Left lung (tissue), 10 donors: ENCODE data around the gene SMARCA2. TPM values are rescaled to one million over a fixed set of nuclear protein-coding genes. Genes with fewer than 3 reads are reported as not detected.
A peak's percentile ranks its signal among the peaks of the same experiment; 100 is the strongest.

ENCODE experiments used
- ATAC-seq: fragments of 200-7000 bp; cut with Tn5 transposase; one replicate; pipeline ENCODE4 v1.9.1; 2020; ENCODE audit warnings: moderate library complexity
- DNase-seq, 4 donors: peaks; one replicate each; pipeline ENCODE4 v3.0.0-alpha.2; 2013 to 2020
- H3K27ac ChIP-seq, 2 donors: fragments of 200-600 bp; sonication (generic) in 1 of 2; one replicate each; pipeline versions ENCODE4 v1.5.0 to v1.8.0; 2020 to 2021
- H3K27me3 ChIP-seq, 2 donors: fragments of 200-600 bp; sonication (generic) in 1 of 2; one replicate each; pipeline versions ENCODE4 v1.5.0 to v1.8.0; 2020 to 2021
- H3K36me3 ChIP-seq, 2 donors: fragments of 200-600 bp; sonication (generic) in 1 of 2; one replicate each; pipeline versions ENCODE4 v1.5.0 to v1.8.0; 2020 to 2021
- H3K4me1 ChIP-seq, 2 donors: fragments of 200-600 bp; one replicate each; pipeline ENCODE4 v1.8.0; 2021
- H3K4me3 ChIP-seq, 2 donors: fragments of 200-600 bp; sonication (generic) in 1 of 2; one replicate each; pipeline versions ENCODE4 v1.5.0 to v1.8.0; 2020 to 2021; ENCODE audit warnings: mild to moderate bottlenecking in 1 of 2
- H3K9me3 ChIP-seq, 2 donors: fragments of 200-600 bp; sonication (generic) in 1 of 2; one replicate each; pipeline versions ENCODE4 v1.5.0 to v1.8.0; 2020 to 2021
- intact Hi-C, 2 donors: fragments of 100-400 bp; cut with DNase I; formaldehyde crosslinking; loops; one replicate each; pipeline versions ENCODE4 v1.11.2 to v1.14.2; 2022
- polyA plus RNA-seq, 6 donors: library from polyadenylated mRNA; unstranded; fragments of 120-200 nt; gene quantifications; one replicate each; pipeline ENCODE4 v1.2.1, GENCODE V29; 2013; ENCODE audit not compliant: insufficient read length in 6 of 6
- total RNA-seq, 2 donors: library from RNA; stranded (reverse); fragmentation: NEBNext Ultra II Directional; extraction: Animal tissue kit (Norgen Biotek cat#: 25700); gene quantifications; one replicate each; pipeline ENCODE4 v1.2.1, GENCODE V29; 2021
- TF ChIP-seq, protein P1 (sequence below), 2 donors: fragments of 200-600 bp; sonication (generic) in 1 of 2; IDR thresholded peaks; one replicate each; pipeline versions ENCODE4 v1.5.0 to v1.8.0; 2021; ENCODE audit warnings: antibody characterized with exemption in 2 of 2
- donor health status: DM: no; HTN: yes; CAD: no.
- donor health status: DM: no; HTN: no; CAD: no.

Gene SMARCA2
- total and polyA plus RNA-seq, 8 donors = 110 to 207 (median 152) TPM

DNA sequence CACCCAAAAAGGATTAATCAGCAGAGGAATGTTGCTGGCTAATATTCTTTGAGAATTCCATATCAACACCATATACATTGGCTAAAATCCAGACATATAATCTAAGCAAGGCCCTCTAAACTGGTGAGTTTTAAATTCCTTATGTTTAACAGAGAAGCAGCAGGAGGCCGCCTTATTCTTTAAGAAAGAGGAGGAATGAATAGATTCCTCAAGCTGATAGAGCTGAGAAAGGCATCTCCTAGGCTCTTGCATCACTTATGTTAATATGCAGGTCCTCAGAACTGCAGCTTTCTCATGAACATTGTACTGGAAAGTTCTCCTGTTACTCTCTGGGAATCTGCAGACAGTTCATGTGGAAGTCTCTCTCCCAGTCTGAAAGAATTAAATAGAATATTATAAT, 20.1 kb upstream of the SMARCA2 start:
- intact Hi-C loops = no loop called here
- Histone ChIP-seq H3K9me3 (no peaks in the 10 kb centered on the region), H3K4me1 (no peaks in the 10 kb centered on the region), H3K27ac (no peak overlapping the region), H3K27me3 (no peaks in the 10 kb centered on the region), H3K4me3 (no peak overlapping the region), H3K36me3 (no peaks in the 10 kb centered on the region)
- TF ChIP-seq, protein P1, sequence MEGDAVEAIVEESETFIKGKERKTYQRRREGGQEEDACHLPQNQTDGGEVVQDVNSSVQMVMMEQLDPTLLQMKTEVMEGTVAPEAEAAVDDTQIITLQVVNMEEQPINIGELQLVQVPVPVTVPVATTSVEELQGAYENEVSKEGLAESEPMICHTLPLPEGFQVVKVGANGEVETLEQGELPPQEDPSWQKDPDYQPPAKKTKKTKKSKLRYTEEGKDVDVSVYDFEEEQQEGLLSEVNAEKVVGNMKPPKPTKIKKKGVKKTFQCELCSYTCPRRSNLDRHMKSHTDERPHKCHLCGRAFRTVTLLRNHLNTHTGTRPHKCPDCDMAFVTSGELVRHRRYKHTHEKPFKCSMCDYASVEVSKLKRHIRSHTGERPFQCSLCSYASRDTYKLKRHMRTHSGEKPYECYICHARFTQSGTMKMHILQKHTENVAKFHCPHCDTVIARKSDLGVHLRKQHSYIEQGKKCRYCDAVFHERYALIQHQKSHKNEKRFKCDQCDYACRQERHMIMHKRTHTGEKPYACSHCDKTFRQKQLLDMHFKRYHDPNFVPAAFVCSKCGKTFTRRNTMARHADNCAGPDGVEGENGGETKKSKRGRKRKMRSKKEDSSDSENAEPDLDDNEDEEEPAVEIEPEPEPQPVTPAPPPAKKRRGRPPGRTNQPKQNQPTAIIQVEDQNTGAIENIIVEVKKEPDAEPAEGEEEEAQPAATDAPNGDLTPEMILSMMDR (IDR thresholded peaks at IDR 0.05) = no peak
- no peak for DNase-seq
- no peak for ATAC-seq

DNA sequence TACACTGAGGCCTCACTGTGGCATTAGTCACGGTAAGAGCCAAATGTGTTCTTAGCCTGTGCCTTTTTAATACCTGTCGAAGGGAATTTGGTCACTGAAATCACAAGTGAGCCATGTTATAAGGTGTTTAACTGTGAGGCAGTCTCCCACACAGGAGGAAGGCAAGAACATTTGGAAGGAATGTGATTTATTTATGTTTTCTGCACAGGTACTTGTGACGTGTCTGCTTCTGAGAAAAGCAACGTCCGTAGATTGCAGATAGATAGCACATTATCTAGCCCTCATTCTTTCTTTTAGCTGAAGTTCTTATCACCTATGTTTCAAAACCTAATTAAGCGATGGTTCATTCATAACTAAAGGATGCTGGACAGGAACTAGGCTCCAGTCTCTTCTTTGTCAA, 19.0 kb upstream of the SMARCA2 start:
- H3K4me1 ChIP-seq = no peaks in the 10 kb centered on the region

DNA sequence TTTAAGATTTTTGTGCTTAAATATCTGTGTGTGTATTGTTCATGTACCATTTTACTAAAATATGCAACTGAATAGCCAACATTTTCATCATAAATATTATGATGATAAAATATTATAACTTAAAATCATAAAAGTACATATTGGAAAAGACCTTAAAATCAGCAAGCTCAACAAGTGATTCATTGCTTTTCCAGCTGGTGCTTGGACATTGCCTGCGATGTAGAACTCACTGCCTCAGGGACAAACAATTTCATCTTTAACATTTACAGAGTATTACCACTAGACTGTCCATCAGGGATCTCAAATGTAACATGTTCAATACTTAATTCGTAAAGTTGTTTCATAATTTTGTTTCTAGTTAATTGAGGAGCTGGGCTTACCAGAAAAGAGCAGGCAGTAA, 17.5 kb upstream of the SMARCA2 start:
- Histone ChIP-seq H3K4me1 (no peaks in the 10 kb centered on the region), H3K9me3 (no peaks in the 10 kb centered on the region), H3K27me3 (no peaks in the 10 kb centered on the region), H3K4me3 (no peak overlapping the region), H3K36me3 (no peaks in the 10 kb centered on the region), H3K27ac (no peak overlapping the region)
- ATAC-seq (no peak), DNase-seq (peak in 1 of 4 donors; percentile 28)
- TF ChIP-seq, protein P1 (IDR thresholded peaks at IDR 0.05) = no peak
- intact Hi-C loops = no loop called here

More for the DNA sequence above, 19.0 kb upstream of the SMARCA2 start:
- no peak for ATAC-seq
- intact Hi-C loops = no loop called here
- no peak for DNase-seq
- H3K27me3 ChIP-seq = no peaks in the 10 kb centered on the region
- no peak overlapping the region for H3K4me3 ChIP-seq
- no peaks in the 10 kb centered on the region for H3K9me3 ChIP-seq
- no peaks in the 10 kb centered on the region for H3K36me3 ChIP-seq
- TF ChIP-seq, protein P1 (IDR thresholded peaks at IDR 0.05) = no peak
- no peak overlapping the region for H3K27ac ChIP-seq

DNA sequence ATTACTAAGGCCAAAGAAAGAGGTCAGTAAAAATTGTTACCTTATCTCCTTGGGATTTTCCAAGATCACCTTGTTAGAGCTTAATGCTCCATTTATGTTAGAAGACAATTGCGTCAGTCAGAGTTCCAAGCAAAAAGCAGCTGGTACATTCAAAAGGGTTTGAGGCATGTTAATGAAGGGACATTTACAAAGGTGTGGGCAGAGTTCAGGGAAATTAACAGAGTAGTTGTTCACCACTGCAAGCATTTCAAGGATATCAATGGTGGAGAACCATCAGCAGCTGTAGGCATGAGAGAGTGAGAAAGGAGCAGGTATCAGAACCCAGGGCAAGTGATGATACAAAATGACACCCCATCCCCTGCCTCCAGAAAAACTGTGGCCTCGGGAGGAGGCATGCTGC, 17.0 kb upstream of the SMARCA2 start:
- DNase-seq (no peak), ATAC-seq (no peak)
- no peak overlapping the region for H3K27ac ChIP-seq
- intact Hi-C loops = no loop called here
- H3K4me1 ChIP-seq = no peaks in the 10 kb centered on the region
- no peaks in the 10 kb centered on the region for H3K9me3 ChIP-seq
- TF ChIP-seq, protein P1 (IDR thresholded peaks at IDR 0.05) = no peak
- no peaks in the 10 kb centered on the region for H3K36me3 ChIP-seq
- no peaks in the 10 kb centered on the region for H3K27me3 ChIP-seq
- no peak overlapping the region for H3K4me3 ChIP-seq

DNA sequence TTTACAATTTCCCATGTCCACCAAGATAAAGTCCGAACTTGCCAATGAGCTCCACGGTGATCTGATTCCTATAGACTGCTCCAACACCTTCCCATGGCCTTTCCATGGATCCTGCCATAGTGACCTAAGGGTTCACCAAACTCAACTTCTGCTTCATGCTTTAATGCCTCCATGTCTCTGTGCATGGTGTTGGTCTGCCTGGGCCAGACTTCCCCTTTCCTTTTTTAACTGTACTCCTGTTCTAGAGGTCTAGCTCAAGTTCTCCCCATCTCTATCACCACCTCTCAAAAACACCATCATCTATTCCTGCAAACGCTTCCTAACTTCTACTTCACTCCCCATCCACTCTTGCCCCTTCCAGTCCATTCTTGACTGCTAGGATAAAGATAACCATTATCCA, 14.8 kb upstream of the SMARCA2 start:
- no peak for DNase-seq
- H3K36me3 ChIP-seq = no peaks in the 10 kb centered on the region
- H3K9me3 ChIP-seq = no peaks in the 10 kb centered on the region
- H3K27me3 ChIP-seq = no peaks in the 10 kb centered on the region
- TF ChIP-seq, protein P1 (IDR thresholded peaks at IDR 0.05) = no peak
- intact Hi-C loops = no loop called here
- H3K4me1 ChIP-seq = no peaks in the 10 kb centered on the region
- no peak overlapping the region for H3K27ac ChIP-seq
- ATAC-seq = no peak
- no peak overlapping the region for H3K4me3 ChIP-seq
